OCI-LY7 (cell line): Measurements from ENCODE around the gene EVC. TPM values are rescaled to one million over a fixed set of nuclear protein-coding genes. Genes with fewer than 3 reads are reported as not detected.

Source experiments
- BruUV-seq: library from RNA; stranded (reverse); fragments of 400-500 nt; replicated peaks from 2 replicates; lab custom pipeline; 2021; lab: Mats Ljungman, UMichigan
- CTCF ChIA-PET: fragments of 300-600 bp; sonication (Branson Sonifier 250); formaldehyde crosslinking; loops from one replicate; lab custom pipeline; 2022; ENCODE audit warnings: antibody characterized with exemption; ENCODE audit not compliant: unreplicated experiment; lab: Charles Lee
- POLR2A ChIA-PET: fragments of 300-600 bp; sonication (Branson Sonifier 250); formaldehyde crosslinking; loops from one replicate; lab custom pipeline; 2022; ENCODE audit warnings: antibody characterized with exemption; lab: Charles Lee
- DNase-seq: peaks from one replicate; pipeline ENCODE4 v3.0.0-alpha.2; 2015; ENCODE audit warnings: low spot score
- H2AFZ ChIP-seq: fragments of 200-600 bp; sonication (generic), shearing (Covaris generic); 2 replicates; pipeline ENCODE4 v1.6.1; 2014; ENCODE audit warnings: mild to moderate bottlenecking, antibody characterized with exemption, low read length, moderate library complexity
- H3K27ac ChIP-seq: fragments of 200-600 bp; sonication (generic); 2 replicates; pipeline ENCODE4 v1.5.1; 2014; ENCODE audit warnings: mixed run types, low read depth, mild to moderate bottlenecking, moderate library complexity, low read length, inconsistent platforms; ENCODE audit not compliant: poor library complexity, severe bottlenecking
- H3K36me3 ChIP-seq: fragments of 200-600 bp; sonication (generic); 2 replicates; pipeline ENCODE4 v1.6.1; 2014; ENCODE audit warnings: mild to moderate bottlenecking, antibody characterized with exemption, low read length, moderate library complexity, mixed read lengths; ENCODE audit not compliant: insufficient read depth
- H3K4me1 ChIP-seq: fragments of 200-600 bp; sonication (generic); 2 replicates; pipeline ENCODE4 v1.5.1; 2014; ENCODE audit warnings: mild to moderate bottlenecking, low read length; ENCODE audit not compliant: insufficient read depth, poor library complexity, severe bottlenecking
- H3K4me2 ChIP-seq: fragments of 200-600 bp; sonication (generic); 2 replicates; pipeline ENCODE4 v1.6.1; 2014; ENCODE audit warnings: mild to moderate bottlenecking, low read length
- H3K4me3 ChIP-seq: fragments of 200-600 bp; sonication (generic); 2 replicates; pipeline ENCODE4 v1.5.1; 2014; ENCODE audit warnings: mild to moderate bottlenecking, low read depth, low read length; ENCODE audit not compliant: poor library complexity, severe bottlenecking
- H3K79me2 ChIP-seq: fragments of 200-600 bp; sonication (generic); 2 replicates; pipeline ENCODE4 v1.6.1; 2016; ENCODE audit warnings: low read depth, mild to moderate bottlenecking, low read length, moderate library complexity, mixed read lengths; ENCODE audit not compliant: insufficient read depth
- H3K9me2 ChIP-seq: fragments of 200-600 bp; sonication (generic); 2 replicates; pipeline ENCODE4 v1.6.1; 2016; ENCODE audit warnings: mild to moderate bottlenecking, low read length, mixed read lengths; ENCODE audit not compliant: insufficient read depth
- H3K9me3 ChIP-seq: fragments of 200-600 bp; sonication (generic); 2 replicates; pipeline ENCODE4 v1.6.1; 2014; ENCODE audit warnings: mild to moderate bottlenecking, mixed run types, low read length, mixed read lengths
- H4K20me1 ChIP-seq: fragments of 200-600 bp; sonication (generic); 2 replicates; pipeline ENCODE4 v1.6.1; 2014; ENCODE audit warnings: mild to moderate bottlenecking, antibody characterized with exemption, low read length, moderate library complexity, mixed read lengths; ENCODE audit not compliant: insufficient read depth
- CTCF ChIP-seq: fragments of 200-600 bp; sonication (generic); conservative IDR thresholded peaks from 2 replicates; pipeline ENCODE4 v1.5.1; 2014; ENCODE audit warnings: mild to moderate bottlenecking, antibody characterized with exemption, low read length, moderate library complexity, mixed read lengths
- EZH2phosphoT487 ChIP-seq: fragments of 200-600 bp; sonication (generic); IDR thresholded peaks from 2 replicates; pipeline ENCODE4 v1.6.1; 2018; ENCODE audit warnings: low read depth, borderline replicate concordance, mild to moderate bottlenecking, mixed run types, antibody characterized with exemption, low read length, moderate library complexity, mixed read lengths
- intact Hi-C: fragments of 100-400 bp; cut with micrococcal nuclease; formaldehyde crosslinking; loops from one replicate; pipeline ENCODE4 v1.10.0; 2022; ENCODE audit not compliant: unreplicated experiment
- total RNA-seq, 2 experiments: library from RNA; depleted of rRNA in 1 of 2; stranded (reverse); fragments of >200 nt in 1 of 2; shearing (Covaris generic) in 1 of 2; gene quantifications; 2 replicates each; pipeline ENCODE4 v1.2.3, GENCODE V29; 2014 to 2022

The EVC gene
- total RNA-seq, 2 experiments from 2014 or later, result not detected

GRCh38 chr4:5750946-5751665, 40.1 kb downstream of the EVC start:
- H3K4me2 ChIP-seq, result no peak overlapping the region
- TF ChIP-seq CTCF, result no peak
- TF ChIP-seq EZH2phosphoT487, result no peak
- BruUV-seq, result no TSS peak
- POLR2A ChIA-PET, result no interaction called here
- H4K20me1 ChIP-seq, result no peaks in the 10 kb centered on the region
- no peaks in the 10 kb centered on the region for H3K36me3 ChIP-seq
- H2AFZ ChIP-seq, result no peak overlapping the region
- no peaks in the 10 kb centered on the region for H3K9me2 ChIP-seq
- no peaks in the 10 kb centered on the region for H3K9me3 ChIP-seq
- H3K4me3 ChIP-seq, result no peak overlapping the region
- intact Hi-C loops, result no loop called here
- H3K4me1 ChIP-seq, result no peaks in the 10 kb centered on the region
- no peaks in the 10 kb centered on the region for H3K79me2 ChIP-seq
- DNase-seq, result no peak
- no peak overlapping the region for H3K27ac ChIP-seq
- CTCF ChIA-PET, result no interaction called here

- H2AFZ ChIP-seq, result no peak overlapping the region
- CTCF ChIA-PET, result no interaction called here
- no peaks in the 10 kb centered on the region for H4K20me1 ChIP-seq
- TF ChIP-seq CTCF, result no peak
- TF ChIP-seq EZH2phosphoT487, result no peak
- H3K4me1 ChIP-seq, result no peaks in the 10 kb centered on the region
- no peak overlapping the region for H3K27ac ChIP-seq
- H3K79me2 ChIP-seq, result no peaks in the 10 kb centered on the region
- no peak overlapping the region for H3K4me2 ChIP-seq
- no peak overlapping the region for H3K4me3 ChIP-seq
- H3K9me2 ChIP-seq, result no peaks in the 10 kb centered on the region
- H3K9me3 ChIP-seq, result no peaks in the 10 kb centered on the region
- intact Hi-C loops, result no loop called here
- POLR2A ChIA-PET, result no interaction called here
- no peaks in the 10 kb centered on the region for H3K36me3 ChIP-seq
- BruUV-seq, result no TSS peak
- DNase-seq, result no peak
Observed at GRCh38 chr4:5751666-5752375, 40.8 kb downstream of the EVC start.
